K562 (cell line): ENCODE measurements around the gene SLC9A7. TPM values are rescaled to one million over a fixed set of nuclear protein-coding genes. Genes with fewer than 3 reads are reported as not detected.
A peak's percentile ranks its signal among the peaks of the same experiment; 100 is the strongest.

Source experiments
- ATAC-seq: fragments of 200-7000 bp; cut with Tn5 transposase; 3 replicates; pipeline ENCODE4 v1.9.1; 2020; ENCODE audit warnings: moderate library complexity
- BruUV-seq: library from RNA; stranded (reverse); fragments of 400-500 nt; replicated peaks from 2 replicates; lab custom pipeline; 2021; lab: Mats Ljungman, UMichigan
- CTCF ChIA-PET: fragments of 300-600 bp; formaldehyde crosslinking; extraction: SDS; loops from one replicate; lab custom pipeline; 2021; ENCODE audit warnings: low intra/inter-chr PET ratio; lab: Yijun Ruan, JAX
- POLR2A ChIA-PET: fragments of 300-600, 350-650 bp; sonication (Branson Sonifier 250); formaldehyde crosslinking; extraction: SDS; loops from one replicate; lab custom pipeline; 2021; ENCODE audit warnings: antibody characterized with exemption, inconsistent platforms; lab: Yijun Ruan, JAX
- DNase-seq, 4 experiments: peaks; one replicate each; pipeline versions ENCODE4 v3.0.0 to v3.0.0-alpha.2; 2011 to 2018; ENCODE audit warnings: low spot score in 3 of 4, mixed read lengths in 3 of 4; ENCODE audit errors: extremely low read depth in 1 of 4
- FAIRE-seq: peaks from 2 replicates; lab custom pipeline; 2011; peaks lifted over from hg19 to GRCh38; lab: Jason Lieb, UNC
- H2AFZ ChIP-seq: 2 replicates; pipeline ENCODE4 v1.6.0; 2011; ENCODE audit warnings: low read depth, low read length, control low read depth, inconsistent platforms
- H3K27ac ChIP-seq: fragments of 200-600 bp; 3 replicates; pipeline ENCODE4 v1.8.0; 2011; ENCODE audit warnings: low read depth, mild to moderate bottlenecking, control low read depth, inconsistent platforms, low read length, moderate library complexity, mixed read lengths; ENCODE audit errors: extremely low read depth
- H3K27me3 ChIP-seq, 2 experiments: fragments of 300-600 bp in 1 of 2; 2 replicates in 1 of 2; 3 replicates in 1 of 2; pipeline versions ENCODE4 v1.6.0 to v1.8.0; 2011; ENCODE audit warnings: inconsistent platforms in 2 of 2, low read length in 2 of 2, mild to moderate bottlenecking in 1 of 2, mixed read lengths in 1 of 2, moderate library complexity in 1 of 2; ENCODE audit not compliant: control insufficient read depth in 2 of 2, insufficient read depth in 2 of 2
- H3K36me3 ChIP-seq: fragments of 300-600 bp; 3 replicates; pipeline ENCODE4 v1.8.0; 2011; ENCODE audit warnings: mild to moderate bottlenecking, low read length, inconsistent platforms; ENCODE audit not compliant: control insufficient read depth, insufficient read depth
- H3K4me1 ChIP-seq, 2 experiments: fragments of 200-600 bp in 1 of 2; replicated peaks in 1 of 2; 2 replicates in 1 of 2; 3 replicates in 1 of 2; pipeline versions ENCODE4 v1.5.1 to v1.8.0; 2011; ENCODE audit warnings: inconsistent platforms in 2 of 2, low read length in 2 of 2, mild to moderate bottlenecking in 1 of 2, mixed read lengths in 1 of 2, moderate library complexity in 1 of 2; ENCODE audit not compliant: control insufficient read depth in 2 of 2, insufficient read depth in 2 of 2
- H3K4me2 ChIP-seq: 2 replicates; pipeline ENCODE4 v1.6.1; 2011; ENCODE audit warnings: low read length, control low read depth, inconsistent platforms, mixed read lengths; ENCODE audit not compliant: insufficient read depth
- H3K4me3 ChIP-seq: fragments of 200-600 bp; sonication (generic), shearing (Covaris generic); 2 replicates; pipeline ENCODE4 v1.5.1; 2016; ENCODE audit warnings: control low read depth, inconsistent platforms
- H3K79me2 ChIP-seq: fragments of 200-600 bp; 3 replicates; pipeline ENCODE4 v1.8.0; 2011; ENCODE audit warnings: low read length, inconsistent platforms; ENCODE audit not compliant: control insufficient read depth, insufficient read depth
- H3K9ac ChIP-seq, 2 experiments: 2 replicates each; pipeline versions ENCODE4 v1.6.0 to v1.6.1; 2011; ENCODE audit warnings: low read depth in 2 of 2, low read length in 2 of 2, control low read depth in 1 of 2, inconsistent platforms in 1 of 2, mild to moderate bottlenecking in 1 of 2, mixed read lengths in 1 of 2; ENCODE audit not compliant: insufficient read depth in 1 of 2
- H3K9me1 ChIP-seq: one replicate; pipeline ENCODE4 v1.6.0; 2011; ENCODE audit warnings: inconsistent platforms, mild to moderate bottlenecking, low read length, moderate library complexity; ENCODE audit not compliant: control insufficient read depth, insufficient read depth
- H3K9me3 ChIP-seq: replicated peaks from 2 replicates; pipeline ENCODE4 v1.5.1; 2011; ENCODE audit warnings: low read depth, low read length, inconsistent platforms; ENCODE audit not compliant: control insufficient read depth, insufficient read depth
- H4K20me1 ChIP-seq: replicated peaks from 2 replicates; pipeline ENCODE4 v1.6.1; 2011; ENCODE audit warnings: low read length, inconsistent platforms, mixed read lengths; ENCODE audit not compliant: control insufficient read depth, insufficient read depth
- AFF1 ChIP-seq, 2 experiments: fragments of 450-650 bp; IDR thresholded peaks; 2 replicates each; pipeline ENCODE4 v1.6.1; 2018; ENCODE audit warnings: mild to moderate bottlenecking in 2 of 2, low read depth in 1 of 2; ENCODE audit not compliant: partially characterized antibody in 2 of 2
- NFXL1 ChIP-seq: fragments of 450-650 bp; formaldehyde crosslinking; IDR thresholded peaks from 2 replicates; pipeline ENCODE4 v1.4.0; 2021; ENCODE audit warnings: mild to moderate bottlenecking
- in situ Hi-C: fragments of 300-500 bp; cut with MboI; formaldehyde crosslinking; loops from 4 replicates; pipeline ENCODE4 v1.15.0; 2018; ENCODE audit warnings: inconsistent platforms, mixed read lengths
- intact Hi-C: fragments of 100-400 bp; cut with micrococcal nuclease; formaldehyde crosslinking; loops from 2 replicates; pipeline ENCODE4 v1.14.2; 2022
- polyA plus RNA-seq, 8 experiments: library from polyadenylated mRNA; depleted of rRNA in 4 of 8; stranded (reverse) in 5 of 8; unstranded in 3 of 8; fragments of >200 nt; fragmentation: Nextera tagmentation in 2 of 8; fragmentation: Illumina TruSeq in 1 of 8; extraction: Ambion mirVana in 2 of 8; extraction: Trizol in 1 of 8; gene quantifications; 2 replicates each; pipeline versions ENCODE4 v1.2.1 to v1.2.3, GENCODE V29; 2011 to 2014; ENCODE audit warnings: inconsistent platforms in 1 of 8, missing spikeins in 1 of 8
- total RNA-seq, 7 experiments: library from RNA; depleted of rRNA in 6 of 7; stranded (reverse); fragments of >200 nt in 6 of 7; fragmentation: Illumina TruSeq in 2 of 7; extraction: Trizol in 2 of 7; gene quantifications; 2 replicates each; pipeline versions ENCODE4 v1.2.1 to v1.2.3, GENCODE V29; 2011 to 2021; ENCODE audit warnings: low replicate concordance in 1 of 7

Gene SLC9A7
- total and polyA plus RNA-seq, 9 of the 15 experiments (the other 6 are each of a cell fraction or from before 2014, with no cell fraction given): 0.04 to 0.13 (median 0.09) TPM; not detected in 5

GRCh38 chrX:46618947-46619346, 140.0 kb downstream of the SLC9A7 start:
- ATAC-seq: no peak
- Histone ChIP-seq H2AFZ (no peak overlapping the region), H3K9me1 (no peaks in the 10 kb centered on the region), H3K4me1 (no peaks in the 10 kb centered on the region), H3K27me3 (peaks cover 0 to 6% of the 10 kb centered on the region in 2 experiments; a peak in 2 of 5 replicates), H3K79me2 (no peaks in the 10 kb centered on the region), H3K9me3 (no peaks in the 10 kb centered on the region), H3K4me3 (no peak overlapping the region), H3K9ac (no peak overlapping the region), H4K20me1 (no peaks in the 10 kb centered on the region), H3K36me3 (no peaks in the 10 kb centered on the region), H3K27ac (no peak overlapping the region), H3K4me2 (no peak overlapping the region)
- no peak for DNase-seq
- no peak for FAIRE-seq
- intact Hi-C loops: no loop called here
- no TSS peak for BruUV-seq
- in situ Hi-C loops: no loop called here
- POLR2A ChIA-PET: no interaction called here
- CTCF ChIA-PET: no interaction called here
- TF ChIP-seq NFXL1 (CRISPR knock-in tag) (no peak), AFF1 (IDR thresholded peaks at IDR 0.05; ENCODE audit: low read depth in 1 of 2, partially characterized antibody in 2 of 2) (peak in 1 of 2 experiments; percentile 94)
